T-helper 17 cell (primary cell): ENCODE results near the gene ZNF629. TPM values are rescaled to one million over a fixed set of nuclear protein-coding genes. Genes with fewer than 3 reads are reported as not detected.

Experiments
- ATAC-seq: fragments of 150-1000 bp; cut with Tn5 transposase; 2 replicates; pipeline ENCODE4 v1.10.0; 2021; ENCODE audit warnings: mild to moderate bottlenecking, moderate library complexity
- DNase-seq, 3 donors: peaks; one replicate each; pipeline versions ENCODE4 v3.0.0 to v3.0.0-alpha.2; 2020 to 2021
- H3K9me3 ChIP-seq: one replicate; pipeline ENCODE4 v1.7.0; 2013; ENCODE audit warnings: low read length, mild to moderate bottlenecking; ENCODE audit not compliant: control insufficient read depth, poor library complexity, severe bottlenecking
- H3K27ac Mint-ChIP-seq: one replicate; pipeline ENCODE4 v1.8.0; 2022; ENCODE audit warnings: mild to moderate bottlenecking, moderate library complexity, mixed read lengths
- H3K27me3 Mint-ChIP-seq: one replicate; pipeline ENCODE4 v1.8.0; 2022; ENCODE audit warnings: mixed read lengths
- H3K36me3 Mint-ChIP-seq: one replicate; pipeline ENCODE4 v1.8.0; 2022; ENCODE audit warnings: low read depth, mixed read lengths
- H3K4me1 Mint-ChIP-seq: one replicate; pipeline ENCODE4 v1.8.0; 2022; ENCODE audit warnings: mild to moderate bottlenecking, mixed read lengths
- H3K4me3 Mint-ChIP-seq: one replicate; pipeline ENCODE4 v1.8.0; 2022; ENCODE audit warnings: mild to moderate bottlenecking, moderate library complexity, mixed read lengths
- total RNA-seq, 4 donors: library from RNA in 2 of 4; stranded (reverse) in 2 of 4; gene quantifications; one replicate each; pipeline ENCODE4 v1.2.3 and lab custom pipeline; 2022 to 2026

Gene ZNF629
- total RNA-seq, 2 donors from 2014 or later = 1.4 to 1.5 TPM

DNA sequence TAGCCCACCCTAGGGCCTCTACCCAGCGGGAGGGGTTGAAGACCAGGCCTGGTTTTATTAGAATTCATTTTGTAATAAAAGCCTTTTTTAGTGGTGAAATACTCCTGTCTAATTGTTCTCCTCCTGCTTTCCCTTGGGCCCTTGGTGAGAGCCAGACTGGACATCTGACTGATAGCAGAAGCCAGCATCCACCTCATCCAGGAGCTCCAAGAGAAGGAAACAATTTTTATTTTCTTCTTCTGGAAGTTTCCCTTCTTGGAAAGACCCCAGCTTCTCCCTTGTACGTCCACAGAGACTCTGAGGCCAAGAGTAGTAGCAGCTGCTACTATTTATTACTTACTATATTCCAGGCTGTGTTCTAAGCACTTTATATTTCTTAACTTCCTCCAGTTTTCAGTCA lies 42.8 kb downstream of the ZNF629 start:
- no peaks in the 10 kb centered on the region for H3K27me3 Mint-ChIP-seq
- no peak for ATAC-seq
- H3K4me1 Mint-ChIP-seq = peaks cover 28% of the 10 kb centered on the region
- no peak overlapping the region for H3K4me3 Mint-ChIP-seq
- no peak for DNase-seq
- no peak overlapping the region for H3K27ac Mint-ChIP-seq
- H3K36me3 Mint-ChIP-seq = peaks cover 9% of the 10 kb centered on the region
- no peaks in the 10 kb centered on the region for H3K9me3 ChIP-seq

DNA sequence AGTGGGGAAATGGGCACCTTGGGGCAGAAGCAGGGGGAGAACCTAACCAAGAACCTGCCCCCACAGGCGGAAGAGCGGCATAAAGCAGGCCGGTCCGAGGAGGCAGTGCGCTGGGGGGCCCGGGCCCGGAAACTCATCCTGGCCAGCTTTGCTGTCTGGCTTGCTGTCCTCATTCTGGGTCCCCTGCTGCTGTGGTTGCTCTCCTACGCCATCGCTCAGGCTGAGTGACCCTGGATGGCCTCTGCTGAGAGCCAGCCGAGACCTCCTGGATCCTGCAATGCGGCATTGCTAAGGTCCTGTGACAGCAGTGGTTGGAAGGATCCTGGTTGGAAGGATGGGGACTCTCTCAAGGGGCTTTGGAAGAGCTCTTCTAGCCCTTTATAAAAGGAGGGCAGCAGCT lies 43.3 kb downstream of the ZNF629 start:
- no peaks in the 10 kb centered on the region for H3K27me3 Mint-ChIP-seq
- peak overlapping the region; percentile 21 for H3K27ac Mint-ChIP-seq
- peaks cover 9% of the 10 kb centered on the region for H3K36me3 Mint-ChIP-seq
- ATAC-seq = no peak
- no peaks in the 10 kb centered on the region for H3K9me3 ChIP-seq
- no peak for DNase-seq
- H3K4me1 Mint-ChIP-seq = peaks cover 27% of the 10 kb centered on the region
- no peak overlapping the region for H3K4me3 Mint-ChIP-seq

DNA sequence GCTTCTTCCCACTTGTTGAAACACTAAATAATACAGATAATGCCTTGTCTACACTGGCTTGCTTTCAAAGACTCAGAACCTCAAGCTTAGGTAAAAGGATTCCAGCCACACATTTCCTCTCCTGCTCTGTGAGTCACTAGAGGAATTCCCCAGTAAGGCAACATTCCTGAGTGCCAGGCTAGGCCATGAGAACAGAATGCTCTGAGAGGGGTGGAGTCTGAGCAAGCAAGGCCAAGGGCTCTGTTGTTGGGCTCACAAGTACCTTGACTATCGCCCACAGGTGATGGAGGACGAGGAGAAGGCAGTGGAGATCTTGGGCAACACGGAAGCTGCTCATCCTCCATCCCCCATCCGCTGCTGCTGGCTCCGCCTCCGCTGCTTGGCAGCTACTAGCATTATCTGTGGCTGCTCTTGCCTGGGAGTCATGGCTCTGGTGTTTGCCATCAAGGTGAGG lies 45.5 kb downstream of the ZNF629 start:
- Mint-ChIP-seq H3K4me3 (no peak overlapping the region), H3K27me3 (no peaks in the 10 kb centered on the region), H3K36me3 (peaks cover 16% of the 10 kb centered on the region), H3K4me1 (peaks cover 22% of the 10 kb centered on the region), H3K27ac (peak overlapping the region; percentile 83)
- ATAC-seq = no peak
- DNase-seq = no peak
- no peaks in the 10 kb centered on the region for H3K9me3 ChIP-seq

DNA sequence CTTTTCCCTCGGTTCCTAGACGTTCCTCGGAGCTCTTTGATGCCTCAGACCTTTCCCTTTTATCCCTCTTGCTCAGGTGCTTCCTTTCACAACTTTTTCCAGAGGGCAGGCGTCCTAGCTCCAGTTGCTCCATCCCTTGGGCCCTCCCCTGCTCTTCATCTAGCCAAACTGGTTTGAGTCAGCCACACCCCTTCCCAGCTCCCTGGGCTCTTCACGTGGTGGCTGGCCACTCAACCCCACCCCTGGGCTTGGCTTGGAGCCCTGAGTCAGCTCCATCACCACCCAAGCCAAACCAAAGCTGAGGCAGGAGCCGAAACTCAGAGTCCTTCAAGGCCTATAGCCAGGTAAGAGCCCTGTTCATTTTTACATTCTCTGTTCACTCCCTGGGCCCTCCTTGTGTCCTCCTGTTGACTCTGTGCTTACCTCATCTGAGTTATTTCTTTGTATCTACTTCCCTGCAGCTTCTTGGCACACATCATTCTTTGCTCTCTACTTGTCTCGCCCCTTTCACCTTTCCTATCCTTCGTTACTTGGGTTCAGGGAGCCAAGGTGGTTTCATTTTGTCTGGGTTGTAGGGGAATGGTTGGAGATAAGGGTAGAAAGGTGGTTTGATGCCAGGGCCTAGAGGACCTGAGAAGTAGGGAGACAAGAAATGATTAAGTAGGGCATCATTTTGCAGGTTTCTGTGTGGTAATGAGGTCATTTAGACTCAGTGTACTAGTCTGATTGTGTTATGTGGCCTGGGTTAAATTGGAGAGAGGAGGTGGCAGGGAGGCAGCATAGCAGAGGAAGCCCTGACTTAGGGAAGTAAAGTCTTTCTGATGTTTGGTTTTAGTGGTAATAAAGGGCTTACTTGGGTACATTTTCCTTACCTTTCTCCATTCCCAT lies 46.4 kb downstream of the ZNF629 start:
- peak overlapping the region; percentile 83 for H3K27ac Mint-ChIP-seq

DNA sequence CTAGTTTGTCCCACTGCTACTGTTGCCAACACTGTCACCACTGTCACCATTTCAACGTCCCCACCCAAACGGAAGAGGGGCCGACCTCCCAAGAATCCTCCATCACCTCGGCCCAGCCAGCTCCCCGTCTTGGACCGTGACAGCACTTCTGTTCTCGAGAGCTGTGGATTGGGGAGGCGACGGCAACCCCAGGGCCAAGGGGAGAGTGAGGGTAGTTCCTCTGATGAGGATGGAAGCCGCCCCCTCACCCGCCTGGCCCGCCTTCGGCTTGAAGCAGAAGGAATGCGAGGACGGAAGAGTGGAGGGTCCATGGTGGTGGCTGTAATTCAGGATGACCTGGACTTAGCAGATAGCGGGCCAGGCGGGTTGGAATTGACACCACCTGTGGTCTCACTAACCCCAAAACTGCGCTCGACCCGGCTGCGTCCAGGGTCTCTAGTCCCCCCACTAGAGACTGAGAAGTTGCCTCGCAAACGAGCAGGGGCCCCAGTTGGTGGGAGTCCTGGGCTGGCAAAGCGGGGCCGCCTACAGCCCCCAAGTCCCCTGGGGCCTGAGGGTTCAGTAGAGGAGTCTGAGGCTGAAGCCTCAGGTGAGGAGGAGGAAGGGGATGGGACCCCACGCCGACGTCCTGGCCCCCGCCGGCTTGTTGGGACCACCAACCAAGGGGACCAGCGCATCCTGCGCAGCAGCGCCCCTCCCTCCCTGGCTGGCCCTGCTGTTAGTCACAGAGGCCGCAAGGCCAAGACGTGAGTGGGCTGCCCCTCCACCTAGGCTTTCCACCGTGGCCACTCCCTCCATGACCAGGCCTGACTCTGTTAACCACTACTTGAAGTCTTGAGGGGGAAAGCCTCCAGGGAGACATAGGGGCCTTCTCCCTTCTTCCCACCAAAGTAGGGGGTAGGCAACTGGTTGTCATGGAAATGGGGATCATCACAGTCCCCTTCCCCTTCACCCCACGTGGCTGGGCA lies 47.7 kb downstream of the ZNF629 start:
- Mint-ChIP-seq H3K27ac (no peak overlapping the region), H3K27me3 (no peaks in the 10 kb centered on the region), H3K36me3 (peaks cover 12% of the 10 kb centered on the region), H3K4me1 (peaks cover 19% of the 10 kb centered on the region), H3K4me3 (no peak overlapping the region)
- H3K9me3 ChIP-seq = no peaks in the 10 kb centered on the region
- DNase-seq (no peak), ATAC-seq (no peak)

More for the DNA sequence above, 46.4 kb downstream of the ZNF629 start:
- H3K4me3 Mint-ChIP-seq = no peak overlapping the region
- peaks cover 22% of the 10 kb centered on the region for H3K4me1 Mint-ChIP-seq
- H3K36me3 Mint-ChIP-seq = peaks cover 16% of the 10 kb centered on the region
- no peak for DNase-seq
- no peaks in the 10 kb centered on the region for H3K27me3 Mint-ChIP-seq
- H3K9me3 ChIP-seq = no peaks in the 10 kb centered on the region
- ATAC-seq = no peak

DNA sequence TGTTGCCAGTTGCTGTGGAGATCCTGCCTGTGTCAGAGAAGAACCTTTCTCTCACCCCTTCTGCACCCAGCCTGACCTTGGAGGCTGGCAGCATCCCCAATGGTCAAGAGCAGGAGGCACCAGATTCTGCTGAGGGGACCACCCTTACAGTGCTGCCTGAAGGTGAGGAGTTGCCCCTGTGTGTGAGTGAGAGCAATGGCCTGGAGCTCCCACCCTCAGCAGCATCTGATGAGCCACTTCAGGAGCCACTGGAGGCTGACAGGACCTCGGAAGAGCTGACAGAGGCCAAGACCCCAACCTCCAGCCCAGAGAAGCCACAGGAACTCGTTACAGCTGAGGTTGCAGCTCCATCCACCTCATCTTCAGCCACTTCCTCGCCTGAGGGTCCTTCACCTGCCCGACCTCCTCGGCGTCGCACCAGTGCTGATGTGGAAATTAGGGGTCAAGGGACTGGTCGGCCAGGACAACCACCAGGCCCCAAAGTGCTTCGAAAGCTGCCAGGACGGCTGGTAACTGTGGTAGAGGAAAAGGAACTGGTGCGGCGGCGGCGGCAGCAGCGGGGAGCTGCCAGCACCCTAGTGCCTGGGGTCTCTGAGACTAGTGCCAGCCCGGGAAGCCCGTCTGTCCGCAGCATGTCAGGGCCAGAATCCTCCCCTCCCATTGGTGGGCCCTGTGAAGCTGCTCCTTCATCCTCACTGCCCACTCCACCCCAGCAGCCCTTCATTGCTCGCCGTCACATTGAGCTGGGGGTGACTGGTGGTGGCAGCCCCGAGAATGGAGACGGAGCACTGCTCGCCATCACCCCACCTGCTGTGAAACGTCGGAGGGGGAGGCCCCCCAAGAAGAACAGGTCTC lies 49.0 kb downstream of the ZNF629 start:
- Mint-ChIP-seq H3K4me3 (no peak overlapping the region), H3K27ac (no peak overlapping the region), H3K4me1 (peaks cover 19% of the 10 kb centered on the region), H3K27me3 (no peaks in the 10 kb centered on the region), H3K36me3 (peaks cover 12% of the 10 kb centered on the region)
- no peaks in the 10 kb centered on the region for H3K9me3 ChIP-seq
- DNase-seq (no peak), ATAC-seq (no peak)

DNA sequence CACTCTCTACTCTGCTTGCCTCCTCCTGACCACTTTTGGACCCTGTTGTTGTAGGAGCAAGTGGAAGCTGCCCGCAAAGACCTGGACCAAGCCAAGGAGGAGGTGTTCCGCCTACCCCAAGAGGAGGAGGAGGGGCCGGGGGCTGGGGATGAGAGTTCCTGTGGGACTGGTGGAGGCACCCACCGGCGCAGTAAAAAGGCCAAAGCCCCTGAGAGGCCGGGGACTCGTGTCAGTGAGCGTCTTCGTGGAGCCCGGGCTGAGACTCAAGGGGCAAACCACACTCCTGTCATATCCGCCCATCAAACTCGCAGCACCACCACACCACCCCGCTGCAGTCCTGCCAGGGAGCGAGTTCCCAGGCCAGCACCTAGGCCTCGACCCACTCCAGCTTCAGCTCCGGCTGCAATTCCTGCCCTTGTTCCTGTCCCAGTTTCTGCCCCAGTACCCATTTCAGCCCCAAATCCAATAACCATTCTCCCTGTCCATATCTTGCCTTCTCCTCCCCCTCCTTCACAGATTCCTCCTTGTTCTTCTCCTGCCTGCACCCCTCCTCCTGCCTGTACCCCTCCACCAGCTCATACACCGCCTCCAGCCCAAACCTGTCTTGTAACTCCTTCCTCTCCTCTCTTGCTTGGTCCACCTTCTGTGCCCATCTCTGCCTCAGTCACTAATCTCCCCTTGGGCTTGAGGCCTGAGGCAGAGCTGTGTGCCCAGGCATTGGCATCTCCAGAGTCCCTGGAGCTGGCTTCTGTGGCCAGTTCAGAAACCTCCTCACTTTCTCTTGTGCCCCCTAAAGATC lies 49.8 kb downstream of the ZNF629 start:
- Mint-ChIP-seq H3K27ac (no peak overlapping the region), H3K4me3 (no peak overlapping the region), H3K36me3 (peaks cover 11% of the 10 kb centered on the region), H3K4me1 (peaks cover 19% of the 10 kb centered on the region), H3K27me3 (no peaks in the 10 kb centered on the region)
- no peak for ATAC-seq
- DNase-seq = no peak
- H3K9me3 ChIP-seq = no peaks in the 10 kb centered on the region

DNA sequence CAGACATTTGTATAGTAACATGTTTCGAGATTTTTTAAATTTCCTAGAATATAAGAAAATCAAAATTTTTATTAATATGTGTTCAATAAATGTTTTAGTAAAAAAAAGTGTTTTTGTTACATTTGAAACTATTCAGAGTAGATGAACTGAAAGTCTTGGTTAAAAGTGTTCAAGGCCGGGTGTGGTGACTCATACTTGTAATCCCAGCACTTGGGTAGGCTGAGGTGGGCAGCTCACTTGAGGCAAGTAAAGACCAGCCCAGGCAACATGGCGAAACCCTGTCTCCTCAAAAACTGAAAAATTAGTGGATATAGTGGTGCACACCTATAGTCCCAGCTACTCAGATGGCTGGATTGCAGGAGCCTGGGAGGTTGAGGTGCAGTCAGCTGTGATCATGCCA lies 55.6 kb downstream of the ZNF629 start:
- H3K4me1 Mint-ChIP-seq = peaks cover 6% of the 10 kb centered on the region
- no peaks in the 10 kb centered on the region for H3K27me3 Mint-ChIP-seq
- no peak for DNase-seq
- peak overlapping the region; percentile 76 for H3K27ac Mint-ChIP-seq
- H3K4me3 Mint-ChIP-seq = no peak overlapping the region
- no peak for ATAC-seq
- H3K36me3 Mint-ChIP-seq = no peaks in the 10 kb centered on the region
- H3K9me3 ChIP-seq = no peaks in the 10 kb centered on the region

DNA sequence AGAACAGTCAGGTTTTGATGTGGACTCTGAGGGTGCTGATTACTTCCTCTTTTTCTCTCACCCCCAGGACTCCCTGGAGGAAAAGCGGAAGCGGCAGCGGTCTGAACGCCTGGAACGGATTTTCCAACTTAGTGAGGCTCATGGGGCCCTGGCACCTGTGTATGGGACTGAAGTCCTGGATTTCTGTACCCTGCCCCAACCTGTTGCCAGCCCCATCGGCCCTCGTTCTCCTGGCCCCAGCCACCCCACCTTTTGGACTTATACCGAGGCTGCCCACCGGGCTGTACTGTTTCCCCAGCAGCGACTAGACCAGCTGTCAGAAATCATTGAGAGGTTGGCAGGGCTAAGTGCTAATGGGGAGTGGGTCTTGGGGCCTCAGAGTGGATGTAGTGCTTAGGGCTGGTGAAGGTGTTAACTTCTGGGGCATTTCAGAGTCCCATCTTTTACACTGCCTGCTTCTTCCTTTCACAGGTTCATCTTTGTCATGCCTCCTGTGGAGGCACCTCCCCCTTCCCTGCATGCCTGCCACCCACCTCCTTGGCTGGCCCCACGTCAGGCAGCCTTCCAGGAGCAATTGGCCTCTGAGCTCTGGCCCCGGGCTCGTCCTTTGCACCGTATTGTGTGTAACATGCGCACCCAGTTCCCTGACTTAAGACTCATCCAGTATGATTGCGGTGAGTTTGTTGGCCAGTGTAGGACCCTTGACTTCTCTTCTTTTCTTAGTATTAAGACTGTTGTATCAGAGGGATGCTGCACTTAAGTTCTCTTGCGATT lies 57.9 kb downstream of the ZNF629 start:
- Mint-ChIP-seq H3K4me1 (peaks cover 9% of the 10 kb centered on the region), H3K36me3 (peaks cover 4% of the 10 kb centered on the region), H3K4me3 (no peak overlapping the region), H3K27ac (peak overlapping the region; percentile 54), H3K27me3 (no peaks in the 10 kb centered on the region)
- no peak for ATAC-seq
- no peak for DNase-seq
- H3K9me3 ChIP-seq = no peaks in the 10 kb centered on the region
